GM12878 (cell line): ENCODE results near the gene PDE11A. TPM values are rescaled to one million over a fixed set of nuclear protein-coding genes. Genes with fewer than 3 reads are reported as not detected.

Experiments
- ATAC-seq: fragments of 200-7000 bp; cut with Tn5 transposase; 3 replicates; pipeline ENCODE4 v1.9.1; 2020; ENCODE audit warnings: mild to moderate bottlenecking, moderate library complexity
- BruUV-seq: library from RNA; stranded (reverse); fragments of 400-500 nt; replicated peaks from 2 replicates; lab custom pipeline; 2021; lab: Mats Ljungman, UMichigan
- CTCF ChIA-PET: fragments of 300-600 bp; sonication (Branson Sonifier 250); formaldehyde crosslinking; extraction: SDS; loops from one replicate; lab custom pipeline; 2021; ENCODE audit warnings: inconsistent platforms; lab: Yijun Ruan, JAX
- POLR2A ChIA-PET: fragments of 350-600 bp; formaldehyde crosslinking; extraction: SDS; loops from one replicate; lab custom pipeline; 2021; ENCODE audit warnings: inconsistent platforms; lab: Charles Lee
- RAD21 ChIA-PET: fragments of 300-600 bp; sonication (Branson Sonifier 250); formaldehyde crosslinking; loops from one replicate; lab custom pipeline; 2023; ENCODE audit warnings: antibody characterized with exemption; ENCODE audit not compliant: unreplicated experiment; lab: Charles Lee
- SMC1A ChIA-PET: fragments of 300-600 bp; sonication (Branson Sonifier 250); formaldehyde crosslinking; loops from one replicate; lab custom pipeline; 2023; ENCODE audit not compliant: unreplicated experiment, uncharacterized antibody; lab: Charles Lee
- DNase-seq: peaks from one replicate; pipeline ENCODE4 v3.0.0-alpha.2; 2011; ENCODE audit warnings: low read depth, low spot score
- FAIRE-seq: peaks from 3 replicates; lab custom pipeline; 2011; peaks lifted over from hg19 to GRCh38; lab: Jason Lieb, UNC
- H2AFZ ChIP-seq: 2 replicates; pipeline ENCODE4 v1.6.0; 2011; ENCODE audit warnings: low read depth, low read length, control low read depth; ENCODE audit not compliant: control insufficient read depth
- H3K27ac ChIP-seq: 2 replicates; pipeline ENCODE4 v1.5.1; 2011; ENCODE audit warnings: control low read depth; ENCODE audit not compliant: control insufficient read depth, insufficient read depth
- H3K27me3 ChIP-seq, 2 experiments: replicated peaks in 1 of 2; 2 replicates each; pipeline versions ENCODE4 v1.6.0 to v1.6.1; 2011; ENCODE audit warnings: low read length in 1 of 2; ENCODE audit not compliant: control insufficient read depth in 2 of 2, insufficient read depth in 2 of 2
- H3K36me3 ChIP-seq, 2 experiments: 2 replicates each; pipeline ENCODE4 v1.5.1; 2011; ENCODE audit warnings: low read length in 1 of 2; ENCODE audit not compliant: control insufficient read depth in 2 of 2, insufficient read depth in 2 of 2
- H3K4me1 ChIP-seq: 2 replicates; pipeline ENCODE4 v1.6.1; 2011; ENCODE audit warnings: mild to moderate bottlenecking, low read length, moderate library complexity, mixed read lengths; ENCODE audit not compliant: control insufficient read depth, insufficient read depth
- H3K4me2 ChIP-seq: 2 replicates; pipeline ENCODE4 v1.6.0; 2011; ENCODE audit warnings: control low read depth; ENCODE audit not compliant: control insufficient read depth, insufficient read depth
- H3K4me3 ChIP-seq: fragments of 200-600 bp; sonication (generic); 2 replicates; pipeline ENCODE4 v1.5.1; 2016
- H3K79me2 ChIP-seq: 2 replicates; pipeline ENCODE4 v1.6.0; 2011; ENCODE audit warnings: low read length; ENCODE audit not compliant: control insufficient read depth, insufficient read depth
- H3K9ac ChIP-seq: 2 replicates; pipeline ENCODE4 v1.8.0; 2011; ENCODE audit warnings: low read length, control low read depth, mixed read lengths; ENCODE audit not compliant: control insufficient read depth, insufficient read depth
- H3K9me3 ChIP-seq: replicated peaks from 3 replicates; pipeline ENCODE4 v1.5.1; 2011; ENCODE audit warnings: mild to moderate bottlenecking, low read length; ENCODE audit not compliant: control insufficient read depth, insufficient read depth
- H4K20me1 ChIP-seq: 2 replicates; pipeline ENCODE4 v1.6.0; 2011; ENCODE audit not compliant: control insufficient read depth, insufficient read depth
- BCL11A ChIP-seq: IDR thresholded peaks from 2 replicates; pipeline ENCODE4 v1.6.1; 2011; ENCODE audit warnings: low read depth, low read length
- BHLHE40 ChIP-seq, 2 experiments: fragments of 450-650 bp in 1 of 2; IDR thresholded peaks; 2 replicates each; pipeline ENCODE4 v1.6.1; 2011 to 2017; ENCODE audit warnings: low read depth in 2 of 2, borderline replicate concordance in 1 of 2, improper control_type of control experiment in 1 of 2, low read length in 1 of 2, mild to moderate bottlenecking in 1 of 2
- EGR1 ChIP-seq, 2 experiments: IDR thresholded peaks; 1 replicate in 1 of 2; 2 replicates in 1 of 2; pipeline ENCODE4 v1.6.1; 2011 to 2012; ENCODE audit warnings: low read depth in 2 of 2, low read length in 2 of 2, borderline replicate concordance in 1 of 2, mild to moderate bottlenecking in 1 of 2, moderate library complexity in 1 of 2
- IKZF2 ChIP-seq, 2 experiments: fragments of 450-650 bp; IDR thresholded peaks; 2 replicates each; pipeline ENCODE4 v1.6.1; 2017; ENCODE audit warnings: mild to moderate bottlenecking in 2 of 2, moderate library complexity in 2 of 2
- JUNB ChIP-seq: IDR thresholded peaks from 2 replicates; pipeline ENCODE4 v1.6.1; 2016; ENCODE audit warnings: antibody characterized with exemption, mild to moderate bottlenecking
- MTA3 ChIP-seq: IDR thresholded peaks from 2 replicates; pipeline ENCODE4 v1.6.1; 2012; ENCODE audit warnings: low read length, inconsistent platforms, borderline replicate concordance
- NFYB ChIP-seq: IDR thresholded peaks from 2 replicates; pipeline ENCODE4 v1.6.1; 2011; ENCODE audit warnings: low read depth, mild to moderate bottlenecking, low read length, improper control_type of control experiment, moderate library complexity; ENCODE audit not compliant: insufficient read depth
- PAX8 ChIP-seq: fragments of 450-650 bp; IDR thresholded peaks from 2 replicates; pipeline ENCODE4 v1.6.1; 2017; ENCODE audit warnings: mild to moderate bottlenecking, moderate library complexity
- SMC3 ChIP-seq: IDR thresholded peaks from 2 replicates; pipeline ENCODE4 v1.6.1; 2011; ENCODE audit warnings: low read length, improper control_type of control experiment, borderline replicate concordance
- TAF1 ChIP-seq: IDR thresholded peaks from 2 replicates; pipeline ENCODE4 v1.6.1; 2011; ENCODE audit warnings: mild to moderate bottlenecking, low read depth, low read length, borderline replicate concordance
- YBX1 ChIP-seq: fragments of 450-650 bp; IDR thresholded peaks from 2 replicates; pipeline ENCODE4 v1.6.1; 2016; ENCODE audit warnings: antibody characterized with exemption
- ZNF24 ChIP-seq: fragments of 450-650 bp; IDR thresholded peaks from 2 replicates; pipeline ENCODE4 v1.6.1; 2017; ENCODE audit warnings: antibody characterized with exemption, mild to moderate bottlenecking
- ZNF592 ChIP-seq: fragments of 450-650 bp; IDR thresholded peaks from 2 replicates; pipeline ENCODE4 v1.6.1; 2017; ENCODE audit warnings: mild to moderate bottlenecking, moderate library complexity
- WGBS: methylation state at CpG from one replicate; pipeline ENCODE4 v1.1.6; 2016; ENCODE audit warnings: low lambda C conversion rate; ENCODE audit not compliant: insufficient replicate concordance, insufficient coverage; ENCODE audit errors: missing lambda C conversion rate; 5-methylcytosine and 5-hydroxymethylcytosine counted together
- in situ Hi-C: fragments of 300-500 bp; cut with MboI; formaldehyde crosslinking; loops from 9 replicates; pipeline ENCODE4 v1.14.3; 2018; ENCODE audit warnings: mixed read lengths
- intact Hi-C: fragments of 100-400 bp; cut with micrococcal nuclease; formaldehyde crosslinking; loops from one replicate; pipeline ENCODE4 v1.14.2; 2022; ENCODE audit not compliant: unreplicated experiment
- polyA plus RNA-seq, 11 experiments: library from polyadenylated mRNA; depleted of rRNA in 4 of 11; unstranded in 6 of 11; stranded (reverse) in 5 of 11; fragments of >200 nt; fragmentation: Nextera tagmentation in 4 of 11; fragmentation: Illumina TruSeq in 1 of 11; extraction: Ambion mirVana in 4 of 11; extraction: Trizol in 1 of 11; gene quantifications; 1 replicate in 1 of 11; 2 replicates in 10 of 11; pipeline versions ENCODE4 v1.2.1 to v1.2.3, GENCODE V29; 2011 to 2016; ENCODE audit warnings: inconsistent platforms in 2 of 11, missing spikeins in 2 of 11, low read depth in 1 of 11
- total RNA-seq, 4 experiments: library from RNA; depleted of rRNA in 3 of 4; stranded (reverse); fragments of >200 nt in 3 of 4; fragmentation: Illumina TruSeq in 1 of 4; extraction: Trizol in 1 of 4; gene quantifications; 2 replicates each; pipeline versions ENCODE4 v1.2.1 to v1.2.3, GENCODE V29; 2013 to 2021
- TF ChIP-seq, protein P1 (sequence below): fragments of 450-650 bp; IDR thresholded peaks from 2 replicates; pipeline ENCODE4 v1.6.1; 2014; ENCODE audit warnings: mild to moderate bottlenecking

PDE11A gene
- total and polyA plus RNA-seq, 10 of the 15 experiments (the other 5 are each of a cell fraction or from before 2014, with no cell fraction given), result 0.01 to 0.17 (median 0.06) TPM; not detected in 5

- TF ChIP-seq BHLHE40 (IDR thresholded peaks at IDR 0.05; ENCODE audit: borderline replicate concordance in 1 of 2, low read depth in 2 of 2, low read length in 1 of 2) (no peak), BCL11A (no peak), SMC3 (no peak), JUNB (no peak)
Measured at GRCh38 chr2:177905640-177906039, 166.9 kb downstream of the PDE11A start (continued).

DNA sequence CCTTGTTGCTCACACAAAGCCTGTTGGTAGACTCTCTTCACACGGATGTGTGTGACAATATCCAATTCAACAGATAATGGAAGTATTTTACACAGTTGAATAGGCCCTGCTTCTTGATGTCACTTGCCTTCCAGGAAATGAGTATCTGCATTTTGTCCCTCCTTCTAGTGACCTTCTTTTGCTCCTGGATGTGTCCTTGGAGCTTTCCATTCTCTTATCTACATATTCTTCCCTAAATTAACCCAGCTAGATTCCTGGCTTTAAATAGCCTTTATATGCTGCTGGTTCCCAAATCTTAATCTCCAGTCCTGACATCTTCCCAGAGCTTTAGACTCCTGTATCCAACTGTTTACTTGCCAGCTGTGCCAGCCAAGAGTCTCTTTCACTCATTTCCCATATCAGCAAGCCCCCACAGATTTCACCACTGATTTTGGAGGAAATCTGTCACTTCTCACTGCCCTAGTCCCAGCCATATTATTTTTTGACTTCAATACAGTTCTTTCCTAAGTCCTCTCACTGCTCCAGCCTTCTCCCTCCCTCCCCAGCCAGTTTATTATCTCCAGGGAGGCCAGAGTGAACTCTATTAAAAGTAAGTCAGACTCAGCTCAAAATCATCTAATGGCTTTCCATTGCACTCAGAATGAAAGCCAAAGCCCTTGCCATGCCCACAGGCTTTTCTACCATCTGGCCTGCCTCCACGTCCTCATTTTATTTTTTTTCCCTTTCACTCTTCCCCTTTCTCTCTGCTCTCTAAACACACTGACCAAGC, 170.0 kb downstream of the PDE11A start:
- ChIA-PET CTCF (interaction anchor here (0.5 kb wide), 1 partner anchor 19 kb away, joined by 5 read pairs; no protein-coding TSS in a partner anchor), POLR2A (no interaction called here), SMC1A (interaction anchor here (0.6 kb wide), 1 partner anchor 58 kb away, joined by 3 read pairs; no protein-coding TSS in a partner anchor), RAD21 (no interaction called here)
- H4K20me1 ChIP-seq, result no peaks in the 10 kb centered on the region
- no peak for DNase-seq
- intact Hi-C loops (no loop called here), in situ Hi-C loops (no loop called here)
- 13% methylated on average over 2 of the region's 2 CpGs for WGBS
- no peak for FAIRE-seq
- no peaks in the 10 kb centered on the region for H3K79me2 ChIP-seq
- TF ChIP-seq EGR1 (IDR thresholded peaks at IDR 0.05; ENCODE audit: borderline replicate concordance in 1 of 2, low read depth in 2 of 2, low read length in 2 of 2) (no peak), YBX1 (no peak), IKZF2 (IDR thresholded peaks at IDR 0.05) (no peak), TAF1 (no peak), MTA3 (no peak), NFYB (no peak), ZNF592 (no peak), PAX8 (no peak), ZNF24 (no peak)
- TF ChIP-seq, protein P1, sequence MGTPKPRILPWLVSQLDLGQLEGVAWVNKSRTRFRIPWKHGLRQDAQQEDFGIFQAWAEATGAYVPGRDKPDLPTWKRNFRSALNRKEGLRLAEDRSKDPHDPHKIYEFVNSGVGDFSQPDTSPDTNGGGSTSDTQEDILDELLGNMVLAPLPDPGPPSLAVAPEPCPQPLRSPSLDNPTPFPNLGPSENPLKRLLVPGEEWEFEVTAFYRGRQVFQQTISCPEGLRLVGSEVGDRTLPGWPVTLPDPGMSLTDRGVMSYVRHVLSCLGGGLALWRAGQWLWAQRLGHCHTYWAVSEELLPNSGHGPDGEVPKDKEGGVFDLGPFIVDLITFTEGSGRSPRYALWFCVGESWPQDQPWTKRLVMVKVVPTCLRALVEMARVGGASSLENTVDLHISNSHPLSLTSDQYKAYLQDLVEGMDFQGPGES, result no peak
- H3K27ac ChIP-seq, result no peak overlapping the region
- H2AFZ ChIP-seq, result no peak overlapping the region
- no peaks in the 10 kb centered on the region for H3K36me3 ChIP-seq
- no TSS peak for BruUV-seq
- H3K4me2 ChIP-seq, result no peak overlapping the region
- no peak overlapping the region for H3K4me3 ChIP-seq
- no peaks in the 10 kb centered on the region for H3K27me3 ChIP-seq
- ATAC-seq, result no peak
- H3K4me1 ChIP-seq, result no peaks in the 10 kb centered on the region
- H3K9ac ChIP-seq, result no peak overlapping the region
- H3K9me3 ChIP-seq, result no peaks in the 10 kb centered on the region
